Thyroid gland (tissue), 4 donors: ENCODE results near the gene GGCX.

ENCODE experiments used
- POLR2A ChIP-seq, 2 donors: fragments of 450-650 bp; IDR thresholded peaks; one replicate each; pipeline ENCODE4 v1.6.1; 2017; ENCODE audit warnings: antibody characterized with exemption in 2 of 2, mild to moderate bottlenecking in 2 of 2, moderate library complexity in 1 of 2
- TF ChIP-seq, protein P1 (sequence below), 6 experiments: fragments of 200-600 bp in 3 of 6; fragments of 450-650 bp in 3 of 6; sonication (generic) in 3 of 6; IDR thresholded peaks; one replicate each; pipeline ENCODE4 v1.5.1; 2016 to 2019; ENCODE audit warnings: antibody characterized with exemption in 6 of 6, mild to moderate bottlenecking in 2 of 6, inconsistent platforms in 1 of 6, moderate library complexity in 1 of 6

- TF ChIP-seq, protein P1, sequence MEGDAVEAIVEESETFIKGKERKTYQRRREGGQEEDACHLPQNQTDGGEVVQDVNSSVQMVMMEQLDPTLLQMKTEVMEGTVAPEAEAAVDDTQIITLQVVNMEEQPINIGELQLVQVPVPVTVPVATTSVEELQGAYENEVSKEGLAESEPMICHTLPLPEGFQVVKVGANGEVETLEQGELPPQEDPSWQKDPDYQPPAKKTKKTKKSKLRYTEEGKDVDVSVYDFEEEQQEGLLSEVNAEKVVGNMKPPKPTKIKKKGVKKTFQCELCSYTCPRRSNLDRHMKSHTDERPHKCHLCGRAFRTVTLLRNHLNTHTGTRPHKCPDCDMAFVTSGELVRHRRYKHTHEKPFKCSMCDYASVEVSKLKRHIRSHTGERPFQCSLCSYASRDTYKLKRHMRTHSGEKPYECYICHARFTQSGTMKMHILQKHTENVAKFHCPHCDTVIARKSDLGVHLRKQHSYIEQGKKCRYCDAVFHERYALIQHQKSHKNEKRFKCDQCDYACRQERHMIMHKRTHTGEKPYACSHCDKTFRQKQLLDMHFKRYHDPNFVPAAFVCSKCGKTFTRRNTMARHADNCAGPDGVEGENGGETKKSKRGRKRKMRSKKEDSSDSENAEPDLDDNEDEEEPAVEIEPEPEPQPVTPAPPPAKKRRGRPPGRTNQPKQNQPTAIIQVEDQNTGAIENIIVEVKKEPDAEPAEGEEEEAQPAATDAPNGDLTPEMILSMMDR (IDR thresholded peaks at IDR 0.05): no peak
- peak; percentile 23 to 86 for TF ChIP-seq POLR2A (IDR thresholded peaks at IDR 0.05)
These were observed 34.2 kb upstream of the GGCX start, which contains the start of gene RNF181 for GRCh38 chr2:85595301-85596025.
